ENCODE data around the gene KRTAP2-1. TPM values are rescaled to one million over a fixed set of nuclear protein-coding genes. Genes with fewer than 3 reads are reported as not detected.

KRTAP2-1 gene
- total RNA-seq, 4 donors from 2014 or later: not detected

- TF ChIP-seq POLR2AphosphoS5 (IDR thresholded peaks at IDR 0.05): no peak
- no peak for TF ChIP-seq EP300 (IDR thresholded peaks at IDR 0.05)
- TF ChIP-seq, protein P1, sequence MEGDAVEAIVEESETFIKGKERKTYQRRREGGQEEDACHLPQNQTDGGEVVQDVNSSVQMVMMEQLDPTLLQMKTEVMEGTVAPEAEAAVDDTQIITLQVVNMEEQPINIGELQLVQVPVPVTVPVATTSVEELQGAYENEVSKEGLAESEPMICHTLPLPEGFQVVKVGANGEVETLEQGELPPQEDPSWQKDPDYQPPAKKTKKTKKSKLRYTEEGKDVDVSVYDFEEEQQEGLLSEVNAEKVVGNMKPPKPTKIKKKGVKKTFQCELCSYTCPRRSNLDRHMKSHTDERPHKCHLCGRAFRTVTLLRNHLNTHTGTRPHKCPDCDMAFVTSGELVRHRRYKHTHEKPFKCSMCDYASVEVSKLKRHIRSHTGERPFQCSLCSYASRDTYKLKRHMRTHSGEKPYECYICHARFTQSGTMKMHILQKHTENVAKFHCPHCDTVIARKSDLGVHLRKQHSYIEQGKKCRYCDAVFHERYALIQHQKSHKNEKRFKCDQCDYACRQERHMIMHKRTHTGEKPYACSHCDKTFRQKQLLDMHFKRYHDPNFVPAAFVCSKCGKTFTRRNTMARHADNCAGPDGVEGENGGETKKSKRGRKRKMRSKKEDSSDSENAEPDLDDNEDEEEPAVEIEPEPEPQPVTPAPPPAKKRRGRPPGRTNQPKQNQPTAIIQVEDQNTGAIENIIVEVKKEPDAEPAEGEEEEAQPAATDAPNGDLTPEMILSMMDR (IDR thresholded peaks at IDR 0.05): no peak
- TF ChIP-seq POLR2A (IDR thresholded peaks at IDR 0.05): no peak
- Histone ChIP-seq H3K4me1 (no peaks in the 10 kb centered on the region), H3K36me3 (no peaks in the 10 kb centered on the region), H3K4me3 (no peak overlapping the region), H3K9me3 (no peaks in the 10 kb centered on the region), H3K27me3 (peaks cover 4% of the 10 kb centered on the region), H3K27ac (no peak overlapping the region)
- WGBS, 2 donors (ENCODE audit: low coverage in 1 of 2): 76 to 82% methylated on average over 3 of the region's 3 CpGs
- ATAC-seq: no peak
These were observed 33.9 kb downstream of the KRTAP2-1 start for GRCh38 chr17:41013181-41013580.

- ATAC-seq: no peak
- no peak for TF ChIP-seq EP300 (IDR thresholded peaks at IDR 0.05)
- TF ChIP-seq POLR2AphosphoS5 (IDR thresholded peaks at IDR 0.05): no peak
- TF ChIP-seq, protein P1 (IDR thresholded peaks at IDR 0.05): no peak
- no peak for TF ChIP-seq POLR2A (IDR thresholded peaks at IDR 0.05)
- peaks cover 4% of the 10 kb centered on the region for H3K27me3 ChIP-seq
- H3K9me3 ChIP-seq: no peaks in the 10 kb centered on the region
- no peaks in the 10 kb centered on the region for H3K36me3 ChIP-seq
- H3K4me1 ChIP-seq: no peaks in the 10 kb centered on the region
- H3K4me3 ChIP-seq: no peak overlapping the region
- 60 to 79% methylated on average over 4 to 6 of the region's 6 CpGs for WGBS, 2 donors (ENCODE audit: low coverage in 1 of 2)
- no peak overlapping the region for H3K27ac ChIP-seq
These were observed 34.6 kb downstream of the KRTAP2-1 start for GRCh38 chr17:41012326-41013120.

GRCh38 chr17:41010441-41010840 is 36.7 kb downstream of the KRTAP2-1 start:
- Histone ChIP-seq H3K4me3 (no peak overlapping the region), H3K27ac (no peak overlapping the region), H3K9me3 (no peaks in the 10 kb centered on the region), H3K4me1 (no peaks in the 10 kb centered on the region), H3K27me3 (no peaks in the 10 kb centered on the region), H3K36me3 (no peaks in the 10 kb centered on the region)
- no peak for ATAC-seq
- no peak for TF ChIP-seq POLR2A (IDR thresholded peaks at IDR 0.05)
- no peak for TF ChIP-seq EP300 (IDR thresholded peaks at IDR 0.05)
- TF ChIP-seq, protein P1 (IDR thresholded peaks at IDR 0.05): no peak
- no peak for TF ChIP-seq POLR2AphosphoS5 (IDR thresholded peaks at IDR 0.05)

DNA sequence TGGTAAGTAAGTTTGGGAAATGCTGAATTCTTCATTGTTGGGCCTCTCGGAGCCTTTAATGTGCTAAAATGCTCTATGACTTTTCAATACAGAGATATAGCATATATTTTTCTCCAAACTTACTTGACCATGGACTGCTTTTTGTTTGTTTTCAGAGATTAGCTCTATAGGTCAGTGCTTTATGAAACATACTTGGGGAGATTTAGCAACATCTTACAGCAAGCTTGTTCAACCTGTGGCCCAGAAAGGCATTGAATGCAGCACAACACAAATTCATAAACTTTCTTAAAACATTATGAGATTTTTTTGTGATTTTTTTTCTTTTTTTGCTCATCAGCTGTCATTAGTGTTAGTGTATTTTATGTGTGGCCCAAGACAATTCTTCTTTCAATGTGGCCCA is 37.2 kb downstream of the KRTAP2-1 start:
- no peak for ATAC-seq
- Histone ChIP-seq H3K27ac (no peak overlapping the region), H3K9me3 (no peaks in the 10 kb centered on the region), H3K4me3 (no peak overlapping the region), H3K27me3 (no peaks in the 10 kb centered on the region), H3K4me1 (no peaks in the 10 kb centered on the region), H3K36me3 (no peaks in the 10 kb centered on the region)
- WGBS, 2 donors (ENCODE audit: low coverage in 1 of 2): 70% methylated on average over 1 of the region's 1 CpG; no CpG with 5 or more reads in 1 of the 2 donors
- TF ChIP-seq POLR2AphosphoS5 (IDR thresholded peaks at IDR 0.05): no peak
- TF ChIP-seq, protein P1 (IDR thresholded peaks at IDR 0.05): no peak
- no peak for TF ChIP-seq EP300 (IDR thresholded peaks at IDR 0.05)
- TF ChIP-seq POLR2A (IDR thresholded peaks at IDR 0.05): no peak

GRCh38 chr17:41009301-41009760 is 37.8 kb downstream of the KRTAP2-1 start:
- Histone ChIP-seq H3K27me3 (no peaks in the 10 kb centered on the region), H3K9me3 (no peaks in the 10 kb centered on the region), H3K36me3 (no peaks in the 10 kb centered on the region), H3K4me3 (no peak overlapping the region), H3K4me1 (no peaks in the 10 kb centered on the region), H3K27ac (no peak overlapping the region)
- no peak for TF ChIP-seq POLR2AphosphoS5 (IDR thresholded peaks at IDR 0.05)
- TF ChIP-seq EP300 (IDR thresholded peaks at IDR 0.05): no peak
- TF ChIP-seq, protein P1 (IDR thresholded peaks at IDR 0.05): no peak
- no peak for TF ChIP-seq POLR2A (IDR thresholded peaks at IDR 0.05)
- WGBS, 2 donors (ENCODE audit: low coverage in 1 of 2): 36 to 50% methylated on average over 3 to 4 of the region's 4 CpGs
- no peak for ATAC-seq

Data from gastroesophageal sphincter (tissue), 4 donors.